NCI-H226 (cell line): ENCODE measurements around the gene EEF1AKMT1.
A peak's percentile ranks its signal among the peaks of the same experiment; 100 is the strongest.

ENCODE experiments used
- DNase-seq: peaks from one replicate; pipeline ENCODE4 v3.0.0-alpha.2; 2015

Gene EEF1AKMT1, protein sequence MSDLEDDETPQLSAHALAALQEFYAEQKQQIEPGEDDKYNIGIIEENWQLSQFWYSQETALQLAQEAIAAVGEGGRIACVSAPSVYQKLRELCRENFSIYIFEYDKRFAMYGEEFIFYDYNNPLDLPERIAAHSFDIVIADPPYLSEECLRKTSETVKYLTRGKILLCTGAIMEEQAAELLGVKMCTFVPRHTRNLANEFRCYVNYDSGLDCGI

DNA sequence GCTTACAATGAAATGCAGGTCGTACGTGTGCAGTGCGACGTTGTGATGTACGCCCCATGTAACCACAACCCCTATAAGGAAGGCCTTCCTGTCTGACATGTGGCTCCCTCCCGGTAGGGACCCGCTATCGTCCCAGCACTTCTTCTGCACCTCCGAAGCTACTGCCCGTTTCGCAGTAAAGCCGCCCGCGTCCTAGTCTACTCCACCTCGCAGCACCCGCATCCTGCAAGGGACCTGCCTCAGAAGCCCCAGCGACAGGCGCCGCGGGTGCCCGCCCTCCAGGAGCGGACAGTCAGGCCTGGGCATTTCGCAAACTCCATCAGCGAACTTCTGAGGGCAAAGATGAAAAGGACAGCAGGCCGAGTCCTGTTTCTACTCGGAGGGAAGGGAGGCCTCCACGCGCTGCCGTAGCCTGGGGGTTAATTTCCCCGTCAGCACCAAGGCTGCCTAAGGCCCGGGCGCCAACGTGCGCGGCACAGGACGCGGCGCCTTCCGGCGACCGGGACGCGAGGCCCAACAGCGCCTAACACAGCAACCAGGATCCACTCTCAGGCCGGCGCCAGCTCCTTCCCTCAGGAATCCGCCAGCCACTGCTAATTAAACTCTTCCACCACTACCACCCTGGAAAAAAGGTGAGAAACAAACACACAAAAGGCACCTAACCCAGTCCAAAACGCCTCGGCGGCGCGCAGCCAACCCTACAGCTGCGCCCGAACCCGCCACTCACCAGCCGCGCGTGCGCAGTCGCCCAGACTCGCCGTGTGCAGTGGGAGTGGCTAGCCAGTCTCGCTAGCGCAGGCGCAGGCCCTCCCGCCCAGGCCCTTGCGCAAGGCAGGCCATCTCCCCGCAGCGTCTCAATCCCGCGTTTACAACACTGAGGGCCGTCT is at the start of gene EEF1AKMT1:
TSS of gene EEF1AKMT1 (minus strand) at position 768 of the 887 bp plus-strand sequence. CDS start 16,363 bp downstream, outside the sequence.
- peak; percentile 74 for DNase-seq

DNA sequence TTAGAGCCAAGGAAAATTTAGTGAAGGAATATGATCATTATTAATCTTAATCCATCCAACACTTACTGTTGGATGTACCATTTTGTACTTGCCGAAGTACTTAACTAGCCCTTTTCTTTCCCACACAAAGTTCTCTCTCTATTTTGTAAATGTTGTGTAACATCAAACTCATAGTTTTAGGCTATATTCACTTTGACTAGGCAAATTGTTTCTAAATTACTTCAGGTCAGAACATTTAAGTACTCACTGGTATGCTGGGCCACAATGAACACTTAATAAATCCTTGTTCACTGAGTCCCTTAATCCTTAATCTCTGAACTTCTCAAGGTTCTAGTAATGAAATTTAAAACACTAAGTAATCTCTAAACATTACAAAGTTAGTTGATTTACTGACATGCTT is 49.3 kb upstream of the EEF1AKMT1 start:
- DNase-seq, result no peak

DNA sequence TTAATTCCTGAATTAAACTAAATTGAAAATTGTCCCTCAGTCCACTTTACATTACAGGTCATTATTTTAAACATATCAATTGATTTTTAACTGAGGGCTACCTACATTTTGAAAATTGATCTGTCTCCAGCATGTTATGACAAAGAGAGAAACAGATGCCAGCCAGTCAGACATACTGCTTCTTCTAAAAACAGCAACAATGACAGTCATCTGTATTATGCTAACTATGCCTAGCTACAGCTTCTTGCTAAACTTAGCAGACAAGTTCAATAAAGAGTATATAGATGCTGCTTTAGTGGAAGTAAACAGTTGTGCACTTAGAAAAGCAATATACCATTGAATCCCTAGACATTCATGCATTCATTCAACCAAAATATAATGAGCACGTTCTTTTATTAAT is 48.6 kb upstream of the EEF1AKMT1 start:
- DNase-seq, result no peak

DNA sequence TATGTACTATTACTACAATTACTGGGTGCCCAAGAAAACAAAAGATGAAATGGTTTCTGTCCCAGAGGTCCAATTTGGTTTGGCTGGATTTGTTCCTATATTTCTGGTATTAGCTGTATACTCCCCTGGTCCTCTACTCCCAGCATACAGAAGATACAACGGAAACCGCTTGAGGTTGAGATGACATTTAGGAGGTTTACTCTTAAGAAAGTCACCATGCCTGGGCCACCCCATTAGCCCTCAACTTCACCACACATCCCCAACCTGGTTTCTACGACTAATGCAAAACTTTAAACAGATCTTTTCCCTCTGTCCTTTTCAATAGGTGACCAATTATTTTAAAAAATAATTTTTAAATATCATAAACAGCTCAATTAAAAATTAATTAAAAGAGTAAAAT is 46.0 kb upstream of the EEF1AKMT1 start:
- DNase-seq, result no peak

DNA sequence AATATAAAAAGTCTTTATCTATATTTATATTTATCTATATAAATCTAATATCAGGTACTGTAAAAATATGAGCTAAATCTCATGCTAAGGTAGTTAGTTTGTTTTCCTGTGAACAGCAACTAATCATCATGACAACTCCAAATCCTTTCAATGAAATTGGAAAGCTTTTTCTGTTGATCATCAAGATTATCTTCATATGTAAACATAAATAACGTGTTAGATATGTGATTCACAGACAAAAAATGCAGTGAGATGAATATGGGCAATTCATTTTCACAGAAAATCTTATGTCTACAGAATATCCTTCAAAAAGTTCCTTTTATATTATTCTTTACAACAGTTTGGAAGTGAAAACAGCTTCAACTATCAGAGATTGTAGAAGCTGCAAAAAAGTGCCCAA is 41.7 kb upstream of the EEF1AKMT1 start:
- peak; percentile 11 for DNase-seq

DNA sequence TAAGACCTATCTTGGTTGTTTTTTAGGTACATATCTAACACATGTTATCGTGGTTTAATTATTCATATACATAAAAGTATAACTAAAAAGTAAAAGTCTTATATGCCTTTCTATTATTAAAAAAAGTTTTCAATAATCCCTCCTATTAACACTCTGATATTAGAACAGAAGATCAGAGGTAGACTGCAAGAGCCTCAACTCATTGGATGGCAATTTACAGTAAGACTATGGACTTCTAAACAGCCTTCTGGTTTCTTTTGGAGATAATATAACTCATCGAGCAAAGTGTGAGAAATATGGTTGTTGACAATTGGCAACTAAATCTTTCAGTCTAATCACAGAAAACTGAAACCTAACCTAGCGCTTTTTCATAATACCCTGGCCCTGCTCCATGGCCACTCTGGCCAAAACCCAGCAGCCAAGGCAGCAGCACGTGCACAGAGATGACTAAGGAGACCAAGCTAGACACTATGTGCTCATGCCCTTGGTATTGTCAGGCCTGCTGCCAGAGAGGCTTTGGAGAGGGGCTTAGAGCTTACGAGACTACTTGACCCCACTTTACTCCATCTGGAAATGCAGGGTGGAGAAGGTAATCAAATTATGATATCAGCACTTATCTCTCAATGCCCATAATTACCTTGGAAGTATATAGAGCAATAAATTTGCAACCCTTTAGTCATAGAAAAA is 40.6 kb upstream of the EEF1AKMT1 start:
- DNase-seq, result peak; percentile 74

DNA sequence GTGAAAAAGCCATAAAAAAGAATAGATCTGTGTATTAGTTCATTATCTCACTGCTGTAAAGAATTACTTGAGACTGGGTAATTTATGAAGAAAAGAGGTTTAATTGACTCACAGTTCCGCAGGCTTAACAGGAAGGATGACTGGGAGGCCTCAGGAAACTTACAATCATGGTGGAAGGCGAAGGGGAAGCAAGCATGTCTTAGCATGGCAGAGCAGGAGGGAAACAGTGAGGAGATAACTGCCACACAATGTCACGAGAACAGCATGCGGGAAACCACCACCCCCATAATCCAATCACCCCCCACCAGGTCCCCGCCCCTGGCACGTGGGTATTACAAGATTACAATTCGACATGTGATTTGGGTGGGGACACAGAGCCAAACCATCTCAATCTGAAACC is 39.1 kb upstream of the EEF1AKMT1 start:
- DNase-seq, result no peak

DNA sequence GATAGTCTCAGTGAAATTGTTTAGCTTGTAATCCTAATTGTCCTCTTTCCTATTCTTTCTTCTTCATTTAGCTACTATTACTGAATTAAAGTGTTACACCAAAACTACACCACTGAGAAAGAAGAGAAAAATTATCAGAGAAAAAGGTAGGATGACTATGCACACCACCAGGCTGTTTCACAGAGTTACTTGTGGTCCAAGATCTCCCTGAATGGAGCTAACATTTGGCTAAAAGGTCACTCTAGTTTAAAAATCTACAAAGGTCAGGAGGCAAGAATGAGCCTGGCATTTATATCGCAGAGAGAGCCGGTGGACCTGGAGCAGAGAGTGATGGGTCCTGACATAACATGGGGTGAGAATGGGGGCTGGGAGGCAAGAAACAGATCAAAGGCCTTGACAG is 37.0 kb upstream of the EEF1AKMT1 start:
- DNase-seq, result no peak

DNA sequence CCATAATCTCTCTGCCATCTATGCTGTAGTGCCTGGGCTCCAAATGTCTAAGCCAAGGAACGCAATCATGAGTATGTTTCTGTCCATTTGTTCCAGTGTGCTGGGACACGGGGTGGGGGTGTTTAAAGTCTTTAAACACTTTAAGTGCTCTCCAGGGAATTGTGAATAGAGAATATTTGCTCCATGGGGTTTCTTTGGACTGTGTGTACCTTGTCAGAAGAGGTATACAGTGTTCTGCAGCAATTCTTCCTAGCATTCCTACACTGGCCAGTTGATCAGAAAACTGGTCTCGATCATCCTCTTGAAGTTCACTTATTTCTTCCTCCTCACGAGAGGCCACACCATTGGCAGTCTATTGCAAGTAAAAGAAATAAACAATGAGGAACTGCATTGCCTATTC is 35.1 kb upstream of the EEF1AKMT1 start:
- no peak for DNase-seq

DNA sequence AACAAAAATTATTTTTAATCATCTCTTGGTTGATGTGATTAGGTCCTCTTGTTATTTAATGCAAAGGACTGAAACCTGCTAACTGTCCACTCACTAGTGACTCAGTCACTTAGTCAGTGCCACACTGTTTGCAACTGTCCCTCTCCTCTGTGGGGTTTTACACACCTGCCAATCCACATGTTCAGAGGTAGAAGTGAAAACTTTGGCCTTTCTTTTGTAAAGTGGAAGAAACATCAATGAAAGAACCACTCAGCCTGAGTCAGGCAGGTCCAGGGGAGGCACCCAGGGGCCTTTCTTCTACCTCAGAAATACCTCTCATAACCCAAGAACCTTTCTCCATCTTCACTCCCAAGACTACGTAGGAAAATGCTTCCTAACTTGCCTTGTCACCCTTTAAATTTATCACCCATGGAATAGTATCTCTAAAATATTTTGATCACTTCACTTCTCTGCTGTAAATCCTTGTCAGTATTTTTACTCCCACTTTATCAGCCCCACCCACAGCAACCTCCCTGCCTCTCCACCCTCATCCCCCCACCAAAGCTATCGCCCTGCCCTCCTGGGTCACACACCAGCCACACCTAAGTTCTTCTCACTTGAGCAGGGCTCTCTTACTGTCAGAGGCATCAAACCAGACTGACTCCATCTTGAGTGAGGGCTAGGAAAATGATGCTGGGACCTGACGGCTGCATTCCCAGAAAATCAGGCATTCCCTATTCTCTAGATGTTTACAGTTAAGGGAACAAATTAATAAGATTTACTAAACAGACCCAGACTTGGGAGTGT is 29.6 kb upstream of the EEF1AKMT1 start:
- no peak for DNase-seq

DNA sequence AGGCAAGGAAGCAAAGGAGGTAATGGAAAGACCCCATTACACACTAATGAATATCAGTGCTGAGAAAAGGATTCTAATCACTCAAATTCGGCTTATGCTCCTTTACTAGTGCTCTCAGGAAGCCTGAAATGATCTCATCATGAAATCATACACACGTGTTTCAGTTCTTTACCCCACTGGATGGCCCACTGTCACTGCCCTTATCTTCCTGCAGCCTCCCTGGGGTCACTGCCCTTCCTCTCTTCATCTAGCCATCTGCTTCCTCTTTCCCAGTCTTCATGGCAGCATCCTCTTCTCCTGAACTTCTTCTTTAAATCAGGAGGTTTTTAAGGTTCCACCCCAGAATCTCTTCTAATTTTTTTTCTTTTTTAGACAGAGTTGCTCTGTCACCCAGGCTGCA is 27.9 kb upstream of the EEF1AKMT1 start:
- no peak for DNase-seq

DNA sequence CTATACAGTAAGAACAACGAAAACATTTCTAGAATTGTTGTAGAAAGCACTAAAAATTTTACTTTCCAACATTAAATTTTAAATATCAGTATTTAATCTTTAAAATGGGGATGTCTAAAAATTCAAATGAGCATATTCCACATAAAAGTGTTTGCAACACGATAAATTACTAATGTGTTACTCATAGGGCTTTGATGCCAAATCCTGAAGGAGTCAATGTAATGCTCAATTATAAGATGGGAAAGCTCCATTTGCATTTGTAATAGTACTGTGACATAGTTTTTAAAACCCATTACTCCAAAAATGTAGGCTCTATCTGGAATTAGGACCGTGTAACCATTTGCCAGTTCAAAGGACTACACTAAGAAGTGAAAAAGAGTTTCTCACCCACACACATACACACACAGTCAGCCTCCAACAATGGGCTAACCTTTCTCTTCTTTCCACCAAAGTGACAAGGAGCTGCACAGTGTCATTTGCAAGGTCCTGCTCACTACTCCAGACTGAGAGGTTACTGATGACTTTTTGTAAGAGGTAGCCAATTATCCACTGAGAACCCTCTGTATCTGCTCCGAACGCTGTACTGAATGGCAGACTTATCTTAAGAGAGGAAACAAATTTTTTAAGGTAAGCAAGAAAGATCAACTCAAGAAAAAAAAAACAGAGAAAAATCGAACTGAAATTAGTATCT is 26.1 kb upstream of the EEF1AKMT1 start:
- DNase-seq, result no peak

DNA sequence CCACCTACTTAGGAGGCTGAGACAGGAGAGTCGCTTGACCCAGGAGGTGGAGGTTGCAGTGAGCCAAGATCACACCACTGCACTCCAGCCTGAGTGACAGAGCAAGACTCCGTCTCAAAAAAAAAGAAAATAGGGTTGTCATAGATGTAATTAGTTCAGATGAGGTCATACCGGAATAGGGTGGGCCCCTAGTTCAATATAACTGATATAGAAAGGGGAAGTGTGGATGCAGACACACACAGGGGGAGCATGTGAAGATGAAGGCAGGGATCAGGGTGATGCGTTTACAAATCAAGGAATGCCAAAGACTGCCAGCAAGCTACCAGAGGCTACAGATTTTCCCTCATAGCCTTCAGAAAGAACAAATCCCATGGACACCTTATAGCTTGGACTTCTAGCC is 24.3 kb upstream of the EEF1AKMT1 start:
- no peak for DNase-seq

DNA sequence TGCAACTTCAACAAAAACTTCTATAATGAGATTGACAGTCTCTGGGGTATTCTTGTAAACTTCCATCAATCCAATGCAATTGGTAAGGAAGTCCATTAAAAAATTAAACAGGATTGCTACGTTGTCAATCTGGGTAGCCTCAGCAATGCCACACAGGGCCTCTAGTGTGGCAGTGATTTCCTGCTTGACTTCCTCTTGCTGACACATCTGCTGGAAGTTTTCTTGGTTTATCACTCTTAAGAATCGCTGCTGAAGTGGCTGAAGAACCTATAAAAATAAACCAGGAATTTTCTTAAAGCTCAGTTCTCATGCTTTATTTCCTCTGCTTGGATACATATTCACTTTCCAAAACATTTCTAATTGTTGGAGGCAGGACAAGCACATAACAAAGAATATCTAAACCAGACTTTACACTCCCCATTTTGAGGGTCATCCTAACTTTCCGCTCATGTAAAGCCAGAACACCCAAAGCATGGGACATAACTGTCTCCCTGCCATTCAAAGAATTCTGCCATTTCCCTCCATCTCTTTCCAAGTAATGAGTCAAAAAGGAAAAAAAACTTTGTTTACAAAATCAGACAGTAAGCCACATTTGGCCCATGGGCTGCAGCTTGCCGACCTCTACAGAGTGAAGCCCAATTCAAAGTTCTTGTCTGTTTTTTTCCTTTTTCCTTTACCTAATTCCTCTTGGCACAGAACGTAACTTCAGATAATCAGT is 23.2 kb upstream of the EEF1AKMT1 start:
- DNase-seq, result no peak

DNA sequence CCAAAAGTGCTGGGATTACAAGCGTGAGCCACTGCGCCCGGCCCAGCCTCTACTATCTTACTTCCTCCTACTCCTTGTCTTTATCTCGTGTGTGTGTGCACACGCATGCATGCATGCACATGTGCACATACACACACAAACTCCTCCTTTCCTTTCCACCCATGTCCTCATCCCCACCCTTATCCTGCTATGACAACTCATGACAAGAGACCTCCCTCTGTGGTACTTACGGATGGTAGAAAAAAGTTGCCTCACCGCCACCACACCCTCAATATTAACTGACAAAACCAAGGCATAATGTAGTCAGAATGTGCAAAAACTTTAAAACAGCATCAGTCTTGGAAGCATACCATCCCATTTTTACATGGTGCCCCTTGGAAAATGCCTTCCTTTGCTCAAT is 15.9 kb upstream of the EEF1AKMT1 start:
- no peak for DNase-seq

DNA sequence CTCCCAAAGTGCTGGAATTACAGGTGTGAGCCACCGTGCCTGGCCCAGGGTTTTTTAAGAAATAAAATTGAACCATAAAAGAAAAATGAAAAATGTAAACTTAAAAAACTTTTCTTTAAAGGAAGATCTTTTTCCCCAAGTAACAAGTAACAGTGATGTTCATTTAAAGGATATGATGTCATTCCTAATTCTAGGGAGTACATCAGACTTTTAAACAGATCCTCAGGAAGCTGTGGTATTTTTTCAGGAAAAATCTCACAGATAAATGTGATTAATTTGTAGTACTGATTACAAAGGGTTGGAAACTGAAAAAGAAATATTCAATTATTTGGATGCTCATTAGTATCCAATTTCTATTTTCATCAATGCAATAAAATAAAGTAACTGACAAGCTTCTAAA is 14.6 kb upstream of the EEF1AKMT1 start:
- no peak for DNase-seq

DNA sequence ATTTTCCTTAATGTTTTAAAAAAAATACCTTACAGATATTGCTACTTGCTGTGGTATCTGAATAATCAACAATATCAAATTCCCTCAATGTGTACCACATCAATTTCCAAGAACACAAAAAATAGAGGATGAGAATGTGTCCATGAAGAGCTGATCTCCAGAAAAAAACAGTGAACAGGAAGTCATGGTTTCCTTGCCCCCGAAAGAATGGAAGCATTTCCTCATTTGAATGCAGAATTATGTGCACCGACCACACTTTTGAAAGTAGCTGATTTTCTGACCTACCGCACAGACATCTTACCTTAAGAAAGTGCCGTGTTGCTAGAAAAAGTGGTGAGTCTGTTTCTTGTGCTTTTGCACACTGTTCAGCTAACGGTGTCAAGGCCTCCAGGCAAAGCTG is 13.4 kb upstream of the EEF1AKMT1 start:
- no peak for DNase-seq

DNA sequence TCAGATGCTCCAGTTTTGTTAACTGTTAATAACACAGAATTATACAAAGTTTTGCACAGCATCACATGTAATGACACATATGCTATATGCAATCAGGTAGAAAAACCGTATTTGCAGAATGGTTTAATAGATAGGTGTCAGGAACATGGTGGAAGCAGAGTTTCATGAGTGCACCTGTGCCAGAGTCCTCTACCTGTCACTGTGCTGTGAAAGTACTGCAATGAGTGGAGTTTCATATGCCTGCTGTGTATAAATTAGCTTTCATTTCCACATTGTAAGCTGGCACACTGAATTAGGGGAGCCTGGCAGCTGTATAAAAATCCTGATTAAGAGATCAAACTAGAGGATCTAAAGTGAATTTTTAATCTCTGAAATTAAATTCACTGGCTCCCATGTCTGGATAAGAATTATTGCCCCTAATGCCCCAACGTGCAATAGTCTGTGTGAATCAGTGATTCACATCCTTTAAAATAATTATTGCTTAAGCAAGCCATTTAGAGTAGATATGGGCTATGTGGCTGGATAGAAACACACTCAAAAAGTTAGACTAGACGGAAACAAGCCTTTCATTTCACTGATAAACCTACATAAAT is 8.5 kb upstream of the EEF1AKMT1 start:
- no peak for DNase-seq

DNA sequence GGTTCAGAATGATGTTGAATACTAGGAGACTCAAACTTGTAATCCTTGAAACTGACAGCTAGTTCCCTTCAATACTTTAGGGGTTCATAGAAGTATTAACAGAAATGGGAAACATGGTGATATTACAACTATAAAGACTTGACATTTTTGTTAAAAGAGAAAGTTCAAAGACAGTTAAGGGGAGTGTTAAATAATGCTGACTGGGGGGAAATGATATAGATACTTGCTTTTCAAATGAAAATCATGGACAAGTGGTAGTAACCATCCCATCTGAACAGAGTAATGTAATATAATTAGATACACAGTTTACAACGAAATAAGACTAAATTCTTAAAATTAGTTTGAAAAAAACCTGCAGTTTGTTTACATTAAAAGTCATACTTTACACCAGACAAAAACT is 6.6 kb upstream of the EEF1AKMT1 start:
- DNase-seq, result no peak

DNA sequence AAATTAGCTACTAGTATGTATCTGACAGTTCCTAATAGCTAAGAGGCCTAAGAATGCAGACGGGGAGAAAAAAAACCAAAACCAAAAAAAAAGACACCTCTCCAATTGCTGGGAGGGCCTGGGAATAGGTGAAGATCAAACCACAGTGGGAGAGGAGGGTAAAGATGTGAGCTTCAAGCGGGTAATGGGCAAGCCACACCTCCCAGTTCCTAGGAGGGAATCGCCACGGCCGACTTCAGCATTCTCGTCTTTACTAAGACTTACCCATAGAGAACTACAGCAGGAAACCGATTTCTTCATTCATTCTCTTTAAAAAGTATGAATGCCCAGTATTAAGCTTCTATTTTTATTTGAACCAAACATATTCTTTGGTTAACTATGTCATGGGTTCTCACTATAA is 5.6 kb upstream of the EEF1AKMT1 start:
- no peak for DNase-seq

DNA sequence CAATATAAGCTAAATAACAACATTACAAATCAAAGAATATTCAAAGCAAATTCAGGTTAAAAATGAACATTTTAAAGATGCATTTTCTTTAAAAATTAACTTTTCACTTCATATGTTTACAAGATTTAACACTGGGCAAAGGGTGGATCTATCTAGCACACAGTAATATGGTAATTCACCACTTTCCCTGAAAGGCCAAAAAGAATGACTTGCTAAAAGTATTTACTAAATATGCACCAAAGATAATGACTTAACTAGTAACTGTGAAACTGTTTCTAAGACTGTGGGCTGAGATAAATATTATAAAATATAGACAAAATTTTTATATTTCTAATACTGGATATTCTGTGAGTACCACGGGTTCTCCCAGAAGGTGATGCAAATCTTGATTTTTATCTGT is 4.5 kb upstream of the EEF1AKMT1 start:
- no peak for DNase-seq
